GM12875 (cell line): ENCODE measurements around the gene LRCH1.

Experiments
- H3K4me3 ChIP-seq: one replicate; pipeline ENCODE4 v1.5.1; 2011; ENCODE audit warnings: low read depth, low read length, control low read depth
- TF ChIP-seq, protein P1 (sequence below): IDR thresholded peaks from 2 replicates; pipeline ENCODE4 v1.5.1; 2011; ENCODE audit warnings: low read depth, mild to moderate bottlenecking, control low read depth, inconsistent platforms, low read length, moderate library complexity, borderline replicate concordance; ENCODE audit not compliant: insufficient read depth

LRCH1 gene

DNA sequence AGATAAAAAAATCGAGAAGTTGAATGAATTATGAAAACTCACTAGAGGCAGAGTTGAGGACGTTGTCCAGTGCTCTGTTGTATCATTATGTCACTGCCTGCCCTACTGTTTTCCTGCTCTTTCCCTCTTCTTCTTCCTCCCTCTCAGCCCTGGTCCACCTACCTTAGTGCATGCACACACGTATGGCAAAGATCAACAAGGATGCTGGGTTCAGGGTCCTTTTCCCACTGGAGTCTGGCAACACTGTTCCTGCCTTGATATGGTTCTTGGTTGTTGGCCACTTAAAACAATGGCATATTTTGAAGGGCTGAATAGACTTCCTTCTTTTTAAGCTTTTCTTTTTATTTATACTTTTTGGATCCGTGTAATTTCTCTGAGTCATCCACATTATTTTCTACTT is 74.5 kb downstream of the LRCH1 start:
- TF ChIP-seq, protein P1, sequence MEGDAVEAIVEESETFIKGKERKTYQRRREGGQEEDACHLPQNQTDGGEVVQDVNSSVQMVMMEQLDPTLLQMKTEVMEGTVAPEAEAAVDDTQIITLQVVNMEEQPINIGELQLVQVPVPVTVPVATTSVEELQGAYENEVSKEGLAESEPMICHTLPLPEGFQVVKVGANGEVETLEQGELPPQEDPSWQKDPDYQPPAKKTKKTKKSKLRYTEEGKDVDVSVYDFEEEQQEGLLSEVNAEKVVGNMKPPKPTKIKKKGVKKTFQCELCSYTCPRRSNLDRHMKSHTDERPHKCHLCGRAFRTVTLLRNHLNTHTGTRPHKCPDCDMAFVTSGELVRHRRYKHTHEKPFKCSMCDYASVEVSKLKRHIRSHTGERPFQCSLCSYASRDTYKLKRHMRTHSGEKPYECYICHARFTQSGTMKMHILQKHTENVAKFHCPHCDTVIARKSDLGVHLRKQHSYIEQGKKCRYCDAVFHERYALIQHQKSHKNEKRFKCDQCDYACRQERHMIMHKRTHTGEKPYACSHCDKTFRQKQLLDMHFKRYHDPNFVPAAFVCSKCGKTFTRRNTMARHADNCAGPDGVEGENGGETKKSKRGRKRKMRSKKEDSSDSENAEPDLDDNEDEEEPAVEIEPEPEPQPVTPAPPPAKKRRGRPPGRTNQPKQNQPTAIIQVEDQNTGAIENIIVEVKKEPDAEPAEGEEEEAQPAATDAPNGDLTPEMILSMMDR: no peak
- H3K4me3 ChIP-seq: no peak overlapping the region

DNA sequence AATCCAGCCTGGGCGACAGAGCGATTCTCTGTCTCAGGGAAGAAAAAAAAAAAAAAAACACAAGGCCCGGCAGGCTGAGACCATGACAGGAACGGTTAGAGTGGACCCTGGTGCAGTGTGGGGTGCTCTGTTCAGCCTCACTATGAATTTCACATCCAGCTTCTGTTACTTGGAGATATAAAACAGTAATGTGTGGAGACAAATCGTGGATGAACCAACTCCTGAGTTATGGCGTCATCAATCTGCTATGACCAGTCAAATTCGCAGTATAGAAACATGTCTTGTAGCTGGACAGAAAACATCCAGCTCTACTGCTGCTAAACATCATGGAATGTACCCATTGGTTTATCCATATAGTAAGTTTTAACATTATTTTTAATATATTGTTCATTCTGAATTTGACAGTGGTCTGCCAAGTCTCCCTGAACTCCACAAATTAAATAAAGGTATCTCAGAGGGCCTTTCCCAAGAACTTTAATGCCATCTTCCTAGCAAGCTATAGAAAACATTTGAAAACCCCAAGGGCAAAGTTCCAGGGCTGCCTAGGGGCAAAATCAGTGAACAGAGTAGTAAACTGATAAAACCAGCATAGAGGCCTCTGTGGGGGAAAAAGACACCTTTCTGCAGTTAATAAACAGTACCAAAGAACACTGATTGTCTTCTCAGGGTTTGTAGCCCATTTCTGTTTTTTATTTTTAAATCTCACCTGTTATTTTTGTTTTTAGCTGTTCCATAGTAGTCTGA is 75.8 kb downstream of the LRCH1 start:
- no peak overlapping the region for H3K4me3 ChIP-seq
- TF ChIP-seq, protein P1: no peak

DNA sequence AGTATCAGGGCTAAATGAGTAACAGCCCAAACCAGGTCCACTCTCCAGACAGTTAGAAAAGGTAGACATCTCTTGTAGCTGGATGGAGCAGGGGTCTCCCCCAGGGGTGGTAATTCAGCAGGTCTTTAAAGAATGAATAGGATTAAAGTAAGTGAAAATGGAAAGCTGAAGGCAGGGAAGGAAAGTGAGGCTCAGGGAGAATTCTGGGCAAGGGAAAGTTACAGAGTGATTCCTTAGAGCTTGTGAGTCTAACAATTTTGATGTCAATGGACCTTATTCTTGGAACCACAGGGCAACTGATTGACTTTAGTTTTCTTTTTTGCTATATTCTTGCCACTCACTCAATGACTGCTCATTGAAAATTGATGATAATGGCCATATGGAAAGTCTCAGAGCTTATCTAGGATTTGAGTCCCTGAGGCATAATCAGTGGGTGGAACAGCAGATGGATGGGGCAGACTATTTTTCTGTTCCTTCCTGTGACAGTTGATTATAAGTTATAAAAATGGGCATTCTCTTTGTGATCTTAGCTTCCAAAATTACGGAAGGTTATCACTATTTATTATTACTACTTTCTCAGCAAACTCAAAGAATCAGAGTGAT is 76.9 kb downstream of the LRCH1 start:
- TF ChIP-seq, protein P1: no peak
- no peak overlapping the region for H3K4me3 ChIP-seq

DNA sequence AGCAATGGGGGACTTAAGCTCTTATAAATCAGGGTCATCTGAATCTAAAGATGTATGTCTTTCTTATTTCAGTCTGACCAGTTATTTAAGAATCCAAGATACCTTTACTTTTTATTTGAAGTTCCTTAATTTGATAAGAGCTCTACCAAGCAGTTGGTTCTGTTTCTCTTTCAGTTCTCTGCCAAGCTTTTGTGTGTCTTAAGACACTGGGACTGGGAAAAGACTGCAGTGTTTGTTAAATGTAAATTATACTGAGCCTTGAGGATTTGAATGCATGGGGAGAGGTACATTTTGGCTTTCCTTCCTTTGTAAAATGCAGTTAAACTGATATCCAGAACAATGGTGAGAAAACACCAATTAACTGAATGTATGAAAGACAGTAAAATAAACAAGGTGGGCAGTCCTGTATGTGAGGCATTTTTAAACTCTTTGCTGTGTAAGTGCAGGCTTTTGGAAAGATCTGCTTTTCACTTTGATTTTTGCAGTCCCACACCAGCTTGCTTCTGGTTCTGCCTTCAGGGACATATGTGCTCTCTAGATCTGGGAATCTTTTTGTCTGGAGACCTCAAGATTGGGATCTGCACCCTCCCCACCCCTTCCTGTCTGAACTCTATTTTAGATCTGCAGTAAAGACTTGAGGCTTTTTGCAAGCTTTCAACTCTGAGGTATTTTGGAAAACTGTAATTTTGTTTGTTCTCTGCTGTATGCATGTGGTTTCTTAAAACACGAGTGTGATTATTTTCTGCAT is 77.6 kb downstream of the LRCH1 start:
- H3K4me3 ChIP-seq: no peak overlapping the region
- TF ChIP-seq, protein P1: no peak

DNA sequence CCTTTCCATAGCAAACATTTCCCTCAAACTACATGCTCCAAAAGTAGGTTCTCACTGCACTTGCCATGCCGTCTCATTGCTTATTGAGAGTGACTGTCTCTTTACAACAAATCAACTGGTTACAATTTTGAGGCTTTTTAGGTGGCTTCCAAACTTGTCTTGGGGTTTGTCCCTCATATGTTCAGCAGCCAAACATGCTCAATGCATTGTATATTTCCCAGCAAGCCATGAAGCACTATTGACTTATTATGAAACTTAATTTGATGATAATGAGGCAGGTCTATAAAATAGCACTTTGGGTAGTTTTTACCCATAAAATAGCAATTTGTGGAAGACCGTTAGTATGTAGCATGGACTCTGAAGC is 78.2 kb downstream of the LRCH1 start:
- TF ChIP-seq, protein P1: no peak
- no peak overlapping the region for H3K4me3 ChIP-seq

DNA sequence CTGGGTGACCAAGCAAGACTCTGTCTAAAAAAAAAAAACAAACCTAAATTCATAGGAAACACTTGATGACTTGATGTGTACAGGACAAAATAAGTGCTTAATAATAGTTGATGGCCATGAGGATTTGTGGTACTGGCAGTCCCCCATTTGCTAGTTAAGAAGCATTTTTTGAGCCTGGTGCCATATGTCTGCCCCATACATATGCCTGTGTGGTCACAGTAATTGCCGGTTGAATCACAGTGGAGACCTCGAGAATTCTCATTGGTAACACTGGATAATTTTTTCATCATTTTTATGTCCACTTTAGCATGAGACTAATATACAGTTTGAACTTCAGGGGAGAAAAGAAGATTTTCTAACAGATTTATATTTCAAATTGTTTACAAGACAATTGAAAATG is 79.2 kb downstream of the LRCH1 start:
- TF ChIP-seq, protein P1: no peak
- no peak overlapping the region for H3K4me3 ChIP-seq
